HG03060 (cell line): Measurements from ENCODE around the gene MLEC.
A peak's percentile ranks its signal among the peaks of the same experiment; 100 is the strongest.
"Not testable (repeated sequence)": the region's sequence is repeated elsewhere in the genome, so short reads cannot be mapped to it uniquely, and the experiment has no call there.

Experiments used
- ATAC-seq: cut with Tn5 transposase; IDR thresholded peaks from one replicate; pipeline ENCODE4 v1.9.1; 2021; ENCODE audit warnings: low read depth, moderate number of reproducible peaks; ENCODE audit not compliant: unreplicated experiment

MLEC gene

GRCh38 chr12:120720234-120720986 is 33.5 kb downstream of the MLEC start:
- ATAC-seq, result no peak

- no peak for ATAC-seq
Measured at GRCh38 chr12:120720987-120721801, 34.2 kb downstream of the MLEC start.

- no peak for ATAC-seq
Measured at GRCh38 chr12:120721866-120722265, 34.9 kb downstream of the MLEC start.

GRCh38 chr12:120722784-120723183 is 35.8 kb downstream of the MLEC start:
- no peak for ATAC-seq

- no peak for ATAC-seq
Measured at GRCh38 chr12:120724720-120725119, 37.8 kb downstream of the MLEC start.

GRCh38 chr12:120725151-120725658 is 38.3 kb downstream of the MLEC start:
- no peak for ATAC-seq

- ATAC-seq, result peak; percentile 52
Measured at GRCh38 chr12:120725659-120726509, 38.9 kb downstream of the MLEC start, which contains the start of gene ACADS. Gene ACADS, plus strand, starts transcription at chr12:120725826. Its CDS starts 60 bp downstream, at chr12:120725886.

GRCh38 chr12:120726510-120726793 is 39.5 kb downstream of the MLEC start:
- no peak for ATAC-seq

GRCh38 chr12:120726961-120727360 is 40.0 kb downstream of the MLEC start:
- no peak for ATAC-seq

- ATAC-seq, result not testable (repeated sequence)
Measured at GRCh38 chr12:120732198-120732597, 45.2 kb downstream of the MLEC start.

GRCh38 chr12:120733574-120733973 is 46.6 kb downstream of the MLEC start:
- no peak for ATAC-seq

GRCh38 chr12:120734210-120734609 is 47.3 kb downstream of the MLEC start:
- no peak for ATAC-seq

GRCh38 chr12:120735181-120735580 is 48.2 kb downstream of the MLEC start:
- no peak for ATAC-seq

- no peak for ATAC-seq
Measured at GRCh38 chr12:120736404-120737331, 49.7 kb downstream of the MLEC start.

GRCh38 chr12:120737557-120738251 is 50.8 kb downstream of the MLEC start:
- ATAC-seq, result no peak

- no peak for ATAC-seq
Measured at GRCh38 chr12:120738252-120739030, 51.5 kb downstream of the MLEC start.

GRCh38 chr12:120739031-120739762 is 52.2 kb downstream of the MLEC start:
- no peak for ATAC-seq
